ENCODE data around the gene MAPRE2. TPM values are rescaled to one million over a fixed set of nuclear protein-coding genes. Genes with fewer than 3 reads are reported as not detected.
A peak's percentile ranks its signal among the peaks of the same experiment; 100 is the strongest.

Gene MAPRE2
- total RNA-seq, 2 donors from 2014 or later = 107 to 133 TPM

- no peaks in the 10 kb centered on the region for H3K27me3 ChIP-seq
- no peak overlapping the region for H3K4me3 ChIP-seq
- H3K36me3 ChIP-seq = peaks cover 47% of the 10 kb centered on the region
- no peak for TF ChIP-seq CTCF (IDR thresholded peaks at IDR 0.05)
- H3K27ac ChIP-seq = peak overlapping the region; percentile 82
- no peak for DNase-seq (ENCODE audit: low spot score)
- H3K4me1 ChIP-seq = peaks cover 0 to 32% of the 10 kb centered on the region in 2 donors
- no peaks in the 10 kb centered on the region for H3K9me3 ChIP-seq
Measured at GRCh38 chr18:35138773-35139172, 97.6 kb downstream of the MAPRE2 start.

GRCh38 chr18:35139517-35139916 is 98.3 kb downstream of the MAPRE2 start:
- Histone ChIP-seq H3K27ac (peak overlapping the region; percentile 82), H3K4me3 (no peak overlapping the region), H3K4me1 (peaks cover 0 to 30% of the 10 kb centered on the region in 2 donors), H3K36me3 (peaks cover 40% of the 10 kb centered on the region), H3K27me3 (no peaks in the 10 kb centered on the region), H3K9me3 (no peaks in the 10 kb centered on the region)
- DNase-seq (ENCODE audit: low spot score) = no peak
- no peak for TF ChIP-seq CTCF (IDR thresholded peaks at IDR 0.05)

- no peak overlapping the region for H3K27ac ChIP-seq
- TF ChIP-seq CTCF (IDR thresholded peaks at IDR 0.05) = no peak
- H3K9me3 ChIP-seq = no peaks in the 10 kb centered on the region
- DNase-seq (ENCODE audit: low spot score) = no peak
- peaks cover 29% of the 10 kb centered on the region for H3K36me3 ChIP-seq
- no peak overlapping the region for H3K4me3 ChIP-seq
- no peaks in the 10 kb centered on the region for H3K27me3 ChIP-seq
- H3K4me1 ChIP-seq = peaks cover 0 to 17% of the 10 kb centered on the region in 2 donors
Measured at GRCh38 chr18:35141077-35141476, 99.9 kb downstream of the MAPRE2 start.

- Histone ChIP-seq H3K9me3 (no peaks in the 10 kb centered on the region), H3K4me1 (peaks cover 0 to 14% of the 10 kb centered on the region in 2 donors), H3K36me3 (peaks cover 28% of the 10 kb centered on the region), H3K4me3 (no peak overlapping the region), H3K27me3 (no peaks in the 10 kb centered on the region), H3K27ac (peak overlapping the region in 1 of 2 donors; percentile 7)
- no peak for DNase-seq (ENCODE audit: low spot score)
- no peak for TF ChIP-seq CTCF (IDR thresholded peaks at IDR 0.05)
Measured at GRCh38 chr18:35141567-35142274, 100.5 kb downstream of the MAPRE2 start.

GRCh38 chr18:35142275-35142615 is 101.0 kb downstream of the MAPRE2 start:
- peaks cover 22% of the 10 kb centered on the region for H3K36me3 ChIP-seq
- no peaks in the 10 kb centered on the region for H3K9me3 ChIP-seq
- no peak overlapping the region for H3K4me3 ChIP-seq
- H3K27me3 ChIP-seq = no peaks in the 10 kb centered on the region
- peak overlapping the region in 1 of 2 donors; percentile 7 for H3K27ac ChIP-seq
- no peak for TF ChIP-seq CTCF (IDR thresholded peaks at IDR 0.05)
- H3K4me1 ChIP-seq = peaks cover 0 to 8% of the 10 kb centered on the region in 2 donors
- DNase-seq (ENCODE audit: low spot score) = no peak
